CD14-positive monocyte (primary cell): ENCODE measurements around the gene EPHA7. TPM values are rescaled to one million over a fixed set of nuclear protein-coding genes. Genes with fewer than 3 reads are reported as not detected.

Source experiments
- DNase-seq, 3 donors: peaks; one replicate each; pipeline ENCODE4 v3.0.0-alpha.2; 2011 to 2022
- H2AFZ ChIP-seq: 2 replicates; pipeline ENCODE4 v1.6.0; 2012; ENCODE audit warnings: mild to moderate bottlenecking, low read depth, low read length, inconsistent platforms; ENCODE audit not compliant: insufficient read depth, poor library complexity, severe bottlenecking
- H3K27ac ChIP-seq, 2 donors: 1 replicate in 1 of 2; 2 replicates in 1 of 2; pipeline ENCODE4 v1.5.1; 2012 to 2013; ENCODE audit warnings: low read length in 2 of 2, control low read depth in 1 of 2, inconsistent platforms in 1 of 2, low read depth in 1 of 2, mild to moderate bottlenecking in 1 of 2
- H3K27me3 ChIP-seq, 2 donors: one replicate each; pipeline versions ENCODE4 v1.6.0 to v1.6.1; 2011 to 2013; ENCODE audit warnings: low read length in 2 of 2; ENCODE audit not compliant: control insufficient read depth in 2 of 2, insufficient read depth in 2 of 2
- H3K36me3 ChIP-seq, 2 donors: replicated peaks in 1 of 2; 1 replicate in 1 of 2; 2 replicates in 1 of 2; pipeline versions ENCODE4 v1.5.1 to v1.6.1; 2012 to 2013; ENCODE audit warnings: low read length in 2 of 2, control low read depth in 1 of 2, inconsistent platforms in 1 of 2, mild to moderate bottlenecking in 1 of 2; ENCODE audit not compliant: insufficient read depth in 2 of 2, control insufficient read depth in 1 of 2
- H3K4me1 ChIP-seq, 2 donors: 1 replicate in 1 of 2; 2 replicates in 1 of 2; pipeline versions ENCODE4 v1.5.1 to v1.6.1; 2012 to 2013; ENCODE audit warnings: low read length in 2 of 2, control low read depth in 1 of 2, inconsistent platforms in 1 of 2, mild to moderate bottlenecking in 1 of 2, moderate library complexity in 1 of 2; ENCODE audit not compliant: insufficient read depth in 2 of 2, control insufficient read depth in 1 of 2
- H3K4me2 ChIP-seq: replicated peaks from 2 replicates; pipeline ENCODE3; 2012; ENCODE audit warnings: low read length, moderate library complexity, mild to moderate bottlenecking; ENCODE audit not compliant: poor library complexity, severe bottlenecking; ENCODE audit errors: extremely low read depth
- H3K4me3 ChIP-seq, 3 experiments: fragments of 200-600 bp in 1 of 3; sonication (generic) in 1 of 3; replicated peaks in 1 of 3; 1 replicate in 2 of 3; 2 replicates in 1 of 3; pipeline ENCODE4 v1.5.1; 2011 to 2013; ENCODE audit warnings: low read length in 3 of 3, mild to moderate bottlenecking in 3 of 3, control low read depth in 2 of 3, low read depth in 2 of 3, inconsistent platforms in 1 of 3, moderate library complexity in 1 of 3
- H3K79me2 ChIP-seq: 2 replicates; pipeline ENCODE4 v1.6.0; 2012; ENCODE audit warnings: mild to moderate bottlenecking, control low read depth, inconsistent platforms, low read length, moderate library complexity; ENCODE audit not compliant: insufficient read depth
- H3K9ac ChIP-seq: 2 replicates; pipeline ENCODE4 v1.6.0; 2017; ENCODE audit warnings: low read length, mild to moderate bottlenecking; ENCODE audit not compliant: insufficient read depth, poor library complexity, severe bottlenecking
- H3K9me3 ChIP-seq, 2 donors: replicated peaks in 1 of 2; 1 replicate in 1 of 2; 2 replicates in 1 of 2; pipeline versions ENCODE4 v1.5.1 to v1.6.1; 2012 to 2013; ENCODE audit warnings: low read length in 2 of 2, control low read depth in 1 of 2; ENCODE audit not compliant: control insufficient read depth in 1 of 2, insufficient read depth in 1 of 2
- H4K20me1 ChIP-seq: 2 replicates; pipeline ENCODE4 v1.6.0; 2012; ENCODE audit warnings: mild to moderate bottlenecking, low read length, control low read depth, moderate library complexity; ENCODE audit not compliant: insufficient read depth
- H3K27ac Mint-ChIP-seq, 7 donors: one replicate each; pipeline ENCODE4 v1.8.0; 2020; ENCODE audit warnings: mild to moderate bottlenecking in 7 of 7, mixed read lengths in 7 of 7, moderate library complexity in 6 of 7, inconsistent platforms in 2 of 7
- H3K27me3 Mint-ChIP-seq, 3 donors: one replicate each; pipeline ENCODE4 v1.8.0; 2021 to 2022; ENCODE audit warnings: low read depth in 3 of 3, mild to moderate bottlenecking in 3 of 3, mixed read lengths in 3 of 3, moderate library complexity in 3 of 3, inconsistent platforms in 1 of 3
- H3K36me3 Mint-ChIP-seq, 2 donors: one replicate each; pipeline ENCODE4 v1.8.0; 2020; ENCODE audit warnings: mixed read lengths in 2 of 2, inconsistent platforms in 1 of 2, mild to moderate bottlenecking in 1 of 2
- H3K4me1 Mint-ChIP-seq: one replicate; pipeline ENCODE4 v1.8.0; 2020; ENCODE audit warnings: mild to moderate bottlenecking, mixed read lengths
- H3K4me3 Mint-ChIP-seq, 2 donors: one replicate each; pipeline ENCODE4 v1.8.0; 2020; ENCODE audit warnings: mild to moderate bottlenecking in 2 of 2, mixed read lengths in 2 of 2, moderate library complexity in 1 of 2
- H3K9me3 Mint-ChIP-seq, 7 donors: one replicate each; pipeline ENCODE4 v1.8.0; 2020 to 2022; ENCODE audit warnings: mixed read lengths in 7 of 7, mild to moderate bottlenecking in 6 of 7, moderate library complexity in 6 of 7, inconsistent platforms in 2 of 7
- WGBS: methylation state at CpG from one replicate; pipeline ENCODE4 v1.1.5; 2013; ENCODE audit warnings: missing lambda C conversion rate; ENCODE audit not compliant: insufficient coverage; 5-methylcytosine and 5-hydroxymethylcytosine counted together
- intact Hi-C, 2 donors: fragments of 100-400 bp; cut with micrococcal nuclease; formaldehyde crosslinking; loops; one replicate each; pipeline versions ENCODE4 v1.15.0 to v1.15.1; 2023
- polyA plus RNA-seq, 3 donors: library from polyadenylated mRNA; depleted of rRNA in 1 of 3; unstranded in 2 of 3; stranded (reverse) in 1 of 3; fragments of 300-500 nt in 2 of 3; fragments of >200 nt in 1 of 3; fragmentation: Illumina TruSeq in 2 of 3; gene quantifications; 1 replicate in 2 of 3; 2 replicates in 1 of 3; pipeline ENCODE4 v1.2.3, GENCODE V29; 2012 to 2021
- TF ChIP-seq, protein P1 (sequence below): fragments of 200-600 bp; IDR thresholded peaks from one replicate; pipeline ENCODE4 v1.8.0; 2022; ENCODE audit warnings: antibody characterized with exemption, mild to moderate bottlenecking

The EPHA7 gene
- polyA plus RNA-seq, 3 donors: not detected

DNA sequence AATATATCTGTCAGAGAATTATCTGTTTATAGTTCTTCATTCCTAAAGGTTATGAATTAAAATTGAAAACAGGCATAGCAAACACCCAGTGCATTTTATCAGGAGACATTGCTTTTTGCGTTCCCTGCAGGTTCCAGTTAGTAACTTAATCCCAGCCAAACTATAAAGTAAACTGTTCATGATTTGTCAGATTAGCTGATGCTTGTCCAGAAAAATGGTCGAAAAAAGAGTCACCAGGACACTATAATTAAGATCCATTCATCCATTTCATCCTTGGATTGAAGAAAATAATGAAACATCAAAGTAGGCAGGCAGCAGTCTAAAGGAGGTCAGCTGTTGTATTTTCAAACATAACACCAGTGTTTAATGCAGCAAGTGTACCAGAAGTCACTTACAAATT lies 75.9 kb downstream of the EPHA7 start:
- Mint-ChIP-seq H3K9me3 (no peaks in the 10 kb centered on the region), H3K36me3 (no peaks in the 10 kb centered on the region), H3K27me3 (no peaks in the 10 kb centered on the region), H3K4me3 (no peak overlapping the region), H3K4me1 (no peaks in the 10 kb centered on the region), H3K27ac (no peak overlapping the region)
- Histone ChIP-seq H3K4me3 (no peak overlapping the region), H3K4me1 (no peaks in the 10 kb centered on the region), H3K4me2 (no peak overlapping the region), H3K36me3 (no peaks in the 10 kb centered on the region), H4K20me1 (no peaks in the 10 kb centered on the region), H3K9ac (no peak overlapping the region), H3K27me3 (no peaks in the 10 kb centered on the region), H3K79me2 (no peaks in the 10 kb centered on the region), H3K27ac (no peak overlapping the region), H3K9me3 (no peaks in the 10 kb centered on the region), H2AFZ (no peak overlapping the region)
- WGBS: 60% methylated on average over 1 of the region's 2 CpGs
- no peak for DNase-seq
- TF ChIP-seq, protein P1, sequence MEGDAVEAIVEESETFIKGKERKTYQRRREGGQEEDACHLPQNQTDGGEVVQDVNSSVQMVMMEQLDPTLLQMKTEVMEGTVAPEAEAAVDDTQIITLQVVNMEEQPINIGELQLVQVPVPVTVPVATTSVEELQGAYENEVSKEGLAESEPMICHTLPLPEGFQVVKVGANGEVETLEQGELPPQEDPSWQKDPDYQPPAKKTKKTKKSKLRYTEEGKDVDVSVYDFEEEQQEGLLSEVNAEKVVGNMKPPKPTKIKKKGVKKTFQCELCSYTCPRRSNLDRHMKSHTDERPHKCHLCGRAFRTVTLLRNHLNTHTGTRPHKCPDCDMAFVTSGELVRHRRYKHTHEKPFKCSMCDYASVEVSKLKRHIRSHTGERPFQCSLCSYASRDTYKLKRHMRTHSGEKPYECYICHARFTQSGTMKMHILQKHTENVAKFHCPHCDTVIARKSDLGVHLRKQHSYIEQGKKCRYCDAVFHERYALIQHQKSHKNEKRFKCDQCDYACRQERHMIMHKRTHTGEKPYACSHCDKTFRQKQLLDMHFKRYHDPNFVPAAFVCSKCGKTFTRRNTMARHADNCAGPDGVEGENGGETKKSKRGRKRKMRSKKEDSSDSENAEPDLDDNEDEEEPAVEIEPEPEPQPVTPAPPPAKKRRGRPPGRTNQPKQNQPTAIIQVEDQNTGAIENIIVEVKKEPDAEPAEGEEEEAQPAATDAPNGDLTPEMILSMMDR: no peak
- intact Hi-C loops: no loop called here

DNA sequence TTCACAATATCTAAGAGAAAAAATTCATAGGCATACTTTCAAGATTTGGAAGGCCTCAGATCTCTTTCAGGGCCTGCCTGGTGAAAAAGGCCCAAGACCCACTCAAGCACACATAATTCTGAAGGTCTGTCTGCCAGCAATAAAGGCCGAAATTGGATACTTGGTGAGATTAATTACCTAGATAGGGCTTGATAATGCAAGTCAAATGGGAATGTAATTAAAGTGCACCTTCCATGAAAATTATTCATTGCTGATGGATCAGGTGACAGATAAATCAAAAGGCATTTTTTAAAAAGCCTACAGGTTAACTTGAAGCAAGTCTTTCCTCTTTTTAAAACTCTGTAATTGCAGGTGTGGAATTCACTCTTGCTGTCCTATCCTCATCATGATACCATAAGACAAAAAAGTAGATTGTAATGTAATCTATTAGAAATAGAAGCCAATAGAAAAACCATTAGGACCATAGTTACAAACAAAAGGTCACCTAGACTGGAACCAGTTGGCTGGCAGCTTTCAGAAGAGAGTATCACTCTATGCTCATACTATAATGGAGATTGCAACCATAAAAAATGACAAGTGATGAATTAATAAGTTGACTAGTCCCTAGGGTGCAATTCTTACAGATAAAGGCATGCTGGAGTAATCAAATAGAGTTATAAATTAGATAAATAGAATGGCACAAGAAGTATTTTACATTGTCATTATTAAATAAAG lies 77.3 kb downstream of the EPHA7 start:
- Histone ChIP-seq H3K9me3 (no peaks in the 10 kb centered on the region), H2AFZ (no peak overlapping the region), H3K9ac (no peak overlapping the region), H3K4me2 (no peak overlapping the region), H3K4me3 (no peak overlapping the region), H3K4me1 (no peaks in the 10 kb centered on the region), H4K20me1 (no peaks in the 10 kb centered on the region), H3K79me2 (no peaks in the 10 kb centered on the region), H3K36me3 (no peaks in the 10 kb centered on the region), H3K27me3 (no peaks in the 10 kb centered on the region), H3K27ac (no peak overlapping the region)
- Mint-ChIP-seq H3K9me3 (no peaks in the 10 kb centered on the region), H3K27me3 (no peaks in the 10 kb centered on the region), H3K4me3 (no peak overlapping the region), H3K4me1 (no peaks in the 10 kb centered on the region), H3K36me3 (no peaks in the 10 kb centered on the region), H3K27ac (no peak overlapping the region)
- TF ChIP-seq, protein P1: no peak
- no peak for DNase-seq
- intact Hi-C loops: no loop called here
- no CpG with 5 or more reads among the region's 1 CpG for WGBS
